COLO829 (cell line): Measurements from ENCODE around the gene PSMG4.

Experiments used
- DNase-seq: peaks from one replicate; pipeline ENCODE4 v3.0.0; 2012; ENCODE audit warnings: low spot score

PSMG4 gene

DNA sequence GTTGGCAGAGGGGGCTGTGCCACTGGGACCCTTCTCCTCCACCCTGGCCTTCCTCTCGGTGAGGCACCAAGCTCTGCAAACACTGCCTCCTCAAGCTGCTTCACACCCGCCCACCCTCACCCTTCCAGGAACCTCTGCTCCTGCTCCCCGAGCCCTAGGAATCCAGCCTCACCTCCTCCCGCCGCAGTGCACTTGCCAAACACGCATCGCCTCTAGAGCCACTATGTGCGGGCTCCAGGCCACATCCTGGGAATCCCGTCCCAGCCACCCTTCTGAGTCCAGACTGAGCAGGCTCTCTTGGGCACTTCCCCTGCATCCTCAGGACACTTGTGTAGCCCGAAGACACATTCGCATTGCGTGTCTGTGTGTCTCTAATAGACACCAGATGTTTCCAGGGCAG lies 18.5 kb downstream of the PSMG4 start:
- no peak for DNase-seq

GRCh38 chr6:3277851-3278416 lies 19.2 kb downstream of the PSMG4 start:
- DNase-seq, result no peak

DNA sequence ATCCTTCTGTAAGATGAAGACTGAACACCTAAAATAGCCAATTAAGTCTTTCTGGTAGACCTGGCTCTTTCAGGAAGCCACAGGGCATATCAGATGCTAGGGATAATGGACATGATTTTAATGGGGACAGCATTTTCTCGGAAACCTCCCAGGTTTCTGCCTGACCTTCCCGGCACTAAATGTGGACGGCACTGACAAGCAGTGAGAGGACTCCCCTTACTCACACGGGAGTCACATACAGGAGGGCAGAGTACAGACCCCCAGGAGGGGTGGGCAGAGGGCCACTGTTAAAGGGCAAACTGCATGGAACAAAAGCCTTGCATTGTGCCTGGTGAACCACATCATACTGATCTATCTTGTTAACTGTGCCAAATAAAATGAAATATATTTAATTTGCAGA lies 19.9 kb downstream of the PSMG4 start:
- DNase-seq, result no peak

DNA sequence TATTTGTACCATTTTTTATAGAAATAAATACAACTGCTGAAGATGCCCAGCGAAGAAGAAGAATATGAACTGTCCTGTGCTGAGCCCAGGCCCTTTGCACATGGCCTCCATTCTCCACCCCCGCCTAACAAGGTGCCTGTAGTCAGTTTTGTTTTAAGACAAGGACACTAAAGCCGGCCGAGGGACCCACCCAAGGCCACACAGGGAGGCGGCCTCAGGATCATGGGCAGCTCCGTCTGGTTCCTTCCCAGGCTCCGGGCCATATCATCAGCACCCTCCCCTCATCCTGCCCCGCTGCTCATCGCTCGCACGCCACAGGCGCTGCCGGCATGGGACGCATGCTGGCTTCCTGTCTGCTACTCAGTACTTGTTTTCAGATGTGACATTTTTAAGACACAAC lies 21.3 kb downstream of the PSMG4 start:
- DNase-seq, result no peak

DNA sequence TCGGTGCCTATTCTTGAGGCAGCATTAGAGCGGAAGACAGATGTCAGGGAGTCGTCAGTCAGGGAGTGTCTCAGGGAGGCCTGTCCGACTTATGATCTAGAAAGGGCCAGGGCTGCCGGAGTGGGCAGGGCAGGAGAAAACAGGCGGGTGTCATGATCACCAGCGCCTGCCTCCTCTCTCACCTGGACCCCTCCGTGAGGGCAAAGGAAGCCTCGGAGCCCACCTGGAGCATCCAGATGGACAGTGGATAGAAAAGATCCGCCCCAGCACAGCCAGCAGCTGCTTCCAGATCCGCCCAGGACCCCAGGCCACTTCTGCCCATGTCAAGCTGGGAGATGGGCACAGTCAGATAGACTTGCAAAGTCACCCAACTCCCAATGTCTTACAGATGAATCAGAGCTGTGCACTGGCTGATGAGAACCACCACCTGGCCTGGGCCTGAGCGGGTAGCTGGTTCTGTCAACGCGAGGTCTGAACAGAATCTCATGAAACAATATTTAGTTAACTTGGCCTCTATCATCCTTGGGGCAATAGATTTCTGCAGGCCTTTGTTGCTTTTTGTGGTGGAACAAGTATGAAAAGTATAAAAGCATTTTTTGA lies 22.2 kb downstream of the PSMG4 start:
- no peak for DNase-seq

DNA sequence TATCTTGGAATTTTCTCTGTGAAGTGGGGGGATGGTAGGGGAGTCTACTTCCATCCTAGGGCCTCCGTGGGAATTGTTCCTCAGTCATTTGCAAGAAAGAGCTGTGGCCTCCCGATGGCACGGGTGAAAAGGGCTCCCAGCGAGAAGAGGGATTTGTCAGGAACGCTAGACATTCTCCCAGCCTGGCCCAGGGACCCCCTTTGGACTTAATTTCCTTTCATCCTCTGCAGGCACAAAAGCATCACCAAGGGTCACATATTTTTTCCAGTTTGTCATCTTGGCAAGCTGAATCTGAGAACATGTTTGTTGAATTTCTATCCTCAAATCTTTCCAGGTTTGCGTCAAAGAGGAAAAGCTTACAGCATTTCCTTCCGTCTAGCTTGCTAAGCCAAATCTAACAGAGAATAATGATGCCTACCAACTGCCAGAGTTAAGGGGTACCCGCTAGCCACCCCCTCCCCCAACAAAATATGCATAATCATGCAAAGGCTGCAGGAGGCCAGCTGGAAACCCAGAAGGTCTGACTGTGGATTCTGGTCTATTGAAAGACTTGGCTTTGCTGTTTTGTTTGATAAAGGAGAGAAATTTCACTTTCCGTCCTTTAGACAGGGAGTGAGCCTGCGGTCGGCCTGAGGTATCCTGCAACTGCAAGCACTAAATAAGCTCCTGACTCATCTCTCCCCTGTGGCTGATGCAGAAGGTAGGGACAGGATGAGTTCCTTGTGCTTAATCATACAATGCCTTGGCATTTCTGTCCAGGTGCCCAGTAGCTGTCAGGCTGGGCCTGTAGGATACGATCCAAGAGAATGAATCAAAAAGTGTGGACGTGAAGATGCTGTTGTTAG lies 23.1 kb downstream of the PSMG4 start:
- DNase-seq, result no peak

DNA sequence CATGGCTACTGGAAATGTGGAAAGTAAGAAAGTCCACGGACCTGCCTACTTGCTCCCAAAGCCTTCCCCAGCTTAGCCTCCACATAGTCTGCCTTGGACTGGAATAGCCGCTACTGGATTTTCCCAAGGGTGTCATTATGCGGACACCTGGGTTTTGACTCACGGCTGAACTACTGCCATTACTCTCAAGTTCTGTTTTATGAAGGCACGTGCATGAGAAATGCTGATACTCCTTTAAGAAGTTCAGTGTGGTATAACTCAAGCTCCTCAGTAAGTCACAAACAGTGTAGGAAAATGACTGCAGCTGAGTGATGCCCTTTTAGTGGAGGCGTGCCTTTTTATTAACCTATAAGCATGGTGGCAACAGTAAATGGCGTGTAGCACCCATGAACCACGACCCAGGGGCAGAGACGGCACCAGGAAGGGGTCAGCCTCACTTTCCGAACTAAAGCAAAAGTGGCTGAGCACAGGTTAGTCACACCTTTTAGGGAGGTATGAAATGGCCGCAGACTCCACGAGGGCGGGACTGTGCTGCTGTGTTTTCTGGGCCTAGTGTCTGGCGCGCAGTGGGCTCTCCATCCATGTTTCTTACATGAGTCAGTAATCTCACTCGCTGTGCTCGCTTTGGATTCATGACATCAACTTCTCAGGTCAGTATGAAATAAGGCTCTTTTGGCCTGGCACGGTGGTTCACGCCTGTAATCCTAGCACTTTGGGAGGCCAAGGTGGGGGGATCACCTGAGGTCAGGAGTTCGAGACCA lies 23.9 kb downstream of the PSMG4 start:
- no peak for DNase-seq

DNA sequence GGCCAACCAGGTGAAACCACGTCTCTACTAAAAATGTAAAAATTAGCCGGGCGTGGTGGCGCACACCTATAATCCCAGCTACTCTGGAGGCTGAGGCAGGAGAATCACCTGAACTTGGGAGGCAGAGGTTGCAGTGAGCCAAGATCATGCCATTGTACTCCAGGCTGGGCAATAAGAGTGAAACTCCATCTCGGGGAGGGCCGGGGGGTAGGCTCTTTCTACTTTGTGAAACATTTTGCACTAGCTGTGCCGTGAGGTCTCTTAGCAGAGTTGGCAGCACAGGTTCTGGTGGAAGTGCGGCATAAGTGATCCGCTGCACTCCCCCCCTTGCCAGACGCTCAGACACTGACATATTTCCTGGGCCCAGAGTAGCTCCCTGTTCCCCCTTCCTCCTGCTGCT lies 24.5 kb downstream of the PSMG4 start:
- DNase-seq, result no peak

- no peak for DNase-seq
These were observed 25.1 kb downstream of the PSMG4 start for GRCh38 chr6:3283641-3284435.

- no peak for DNase-seq
These were observed 25.7 kb downstream of the PSMG4 start for GRCh38 chr6:3284436-3284876.

DNA sequence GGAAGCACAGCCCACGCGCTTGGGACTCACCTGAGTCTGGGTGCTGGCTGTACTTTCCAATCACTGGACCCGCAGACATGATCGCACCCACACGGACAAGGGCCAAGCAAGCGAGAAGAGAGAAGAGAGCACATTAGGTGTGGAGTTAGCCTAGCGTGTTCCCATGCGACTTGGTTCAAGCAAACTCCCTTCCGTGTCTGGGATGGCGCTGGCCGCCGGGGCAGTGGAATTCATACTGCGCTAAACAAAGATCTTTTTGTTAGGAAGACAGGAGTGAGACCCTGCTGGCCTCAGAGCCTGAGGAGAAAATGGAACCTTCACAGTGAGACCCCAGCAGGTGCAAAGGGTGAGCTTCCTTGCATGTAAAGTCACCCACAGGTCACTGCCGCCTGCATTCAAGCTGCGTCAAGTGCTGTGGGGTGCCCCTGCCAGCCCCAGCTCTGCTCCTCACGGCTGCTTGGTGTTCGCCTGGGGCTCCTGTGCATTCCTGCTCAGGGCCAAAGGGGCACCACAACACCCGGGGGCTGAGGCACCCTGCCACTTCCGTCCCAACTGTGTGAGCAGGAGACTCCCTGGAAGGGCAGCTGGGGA lies 26.4 kb downstream of the PSMG4 start:
- peak; percentile 48 for DNase-seq

GRCh38 chr6:3285732-3286131 lies 27.0 kb downstream of the PSMG4 start:
- no peak for DNase-seq

GRCh38 chr6:3286641-3287171 lies 28.0 kb downstream of the PSMG4 start:
- DNase-seq, result no peak

DNA sequence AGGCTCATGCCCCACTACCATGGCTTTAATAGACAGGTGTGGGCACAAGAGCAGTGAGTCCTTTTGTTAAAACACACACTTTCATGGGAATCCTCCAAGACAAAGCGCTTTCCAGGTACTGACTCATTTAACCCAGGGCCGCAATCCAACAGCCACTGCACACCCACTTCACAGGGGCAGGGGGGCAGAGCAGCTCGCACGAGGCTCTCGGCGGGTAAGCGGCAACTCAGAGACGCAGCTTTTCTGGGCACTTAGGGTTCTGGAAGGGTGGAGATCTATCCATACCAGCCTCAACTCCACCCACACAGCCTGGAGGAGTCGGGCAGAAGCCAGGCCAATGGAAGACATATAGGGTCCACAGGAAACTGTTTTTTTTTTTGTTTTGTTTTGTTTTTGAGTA lies 28.6 kb downstream of the PSMG4 start:
- DNase-seq, result no peak

DNA sequence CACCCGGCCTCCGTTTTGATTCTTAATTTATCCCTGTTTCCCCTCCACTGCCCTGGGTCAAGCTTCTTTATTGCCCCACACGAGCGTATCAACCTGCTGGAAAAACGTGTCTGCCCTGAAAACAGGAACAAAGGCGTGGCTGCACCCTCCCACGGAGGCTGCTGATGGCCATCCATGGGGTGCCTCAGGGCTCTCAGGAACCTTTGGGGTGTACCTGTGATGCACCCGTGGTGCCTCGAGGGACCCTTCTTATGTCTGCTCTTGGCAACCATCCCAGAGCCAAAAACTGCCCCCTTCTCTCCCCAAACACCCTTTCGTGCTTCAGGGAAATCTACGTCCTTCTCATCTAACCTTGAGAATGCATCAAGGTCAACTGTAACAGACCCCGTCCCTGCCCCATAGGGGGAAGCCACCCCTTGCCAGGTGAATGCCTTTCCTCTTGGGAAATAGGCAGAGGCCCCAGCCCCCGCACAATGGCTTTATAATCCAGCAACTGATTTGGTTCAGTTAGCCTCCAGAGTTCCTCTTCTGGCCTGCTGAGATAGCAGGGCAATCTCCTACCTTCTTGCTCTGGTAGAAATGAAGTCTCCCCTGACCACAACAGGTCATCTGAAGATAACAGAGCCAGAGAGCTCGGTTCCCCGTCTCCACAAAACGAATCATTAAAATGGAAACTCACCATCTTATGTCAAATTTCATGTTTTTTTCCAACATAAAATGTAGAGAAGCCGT lies 29.4 kb downstream of the PSMG4 start:
- no peak for DNase-seq

- no peak for DNase-seq
These were observed 30.2 kb downstream of the PSMG4 start for GRCh38 chr6:3288711-3289663.

DNA sequence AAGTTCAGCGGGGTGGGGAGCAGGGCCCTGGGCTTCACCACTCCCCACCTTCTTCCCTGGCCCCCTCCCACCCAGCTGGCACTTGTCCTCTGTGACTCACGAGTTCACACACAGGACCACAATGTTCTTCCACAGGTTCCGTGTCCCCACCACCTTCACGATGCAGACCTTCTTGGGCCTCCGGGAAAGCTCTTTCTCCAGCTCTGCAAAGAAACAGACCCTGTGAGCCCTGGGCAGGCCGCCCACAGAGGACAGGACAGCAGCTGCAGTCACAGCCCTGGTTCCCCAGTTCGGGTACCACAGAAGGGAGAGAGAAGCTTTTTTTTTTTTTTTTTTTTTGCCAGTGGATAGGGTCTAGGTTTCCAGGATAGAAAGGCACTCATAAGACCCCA lies 30.9 kb downstream of the PSMG4 start:
- no peak for DNase-seq

GRCh38 chr6:3290149-3290930 lies 31.6 kb downstream of the PSMG4 start:
- DNase-seq, result no peak

DNA sequence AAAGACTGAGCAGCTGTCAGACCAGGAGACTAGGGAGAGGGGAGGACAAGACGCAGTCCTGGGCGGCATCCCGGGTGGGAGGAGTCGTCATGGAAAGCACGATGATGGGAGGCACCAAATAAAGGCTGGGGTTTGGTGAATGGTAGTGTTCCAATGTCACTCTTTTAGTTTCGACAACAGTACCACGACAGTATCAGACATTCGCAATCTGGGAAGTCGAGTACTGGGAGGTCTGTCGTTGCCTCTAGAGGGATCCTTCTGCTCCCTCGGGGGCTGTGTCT lies 32.1 kb downstream of the PSMG4 start:
- no peak for DNase-seq
